ENCODE results near the gene NTPCR. TPM values are rescaled to one million over a fixed set of nuclear protein-coding genes. Genes with fewer than 3 reads are reported as not detected.

The NTPCR gene
- total RNA-seq, 1 donor from 2014 or later = 29.5 TPM

DNA sequence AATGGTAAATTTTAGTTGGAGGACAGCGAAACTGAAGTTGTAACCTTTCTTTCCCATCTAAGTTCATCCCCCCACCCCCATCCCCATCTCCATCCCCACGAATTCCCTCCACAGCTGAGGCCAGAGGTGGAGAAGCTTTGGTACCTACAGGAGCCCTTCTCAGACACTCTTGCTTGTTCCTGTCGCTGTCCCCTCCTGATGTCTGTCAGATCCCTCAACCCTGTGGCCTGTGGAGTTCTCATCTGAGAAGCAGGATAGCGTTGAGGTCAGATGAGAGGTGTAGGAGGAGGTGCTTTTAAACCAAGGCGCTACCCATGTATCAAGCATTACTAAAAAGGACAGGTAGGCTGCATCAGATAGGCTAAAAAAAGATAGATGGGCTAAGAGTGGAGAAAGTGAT lies 769 bp downstream of the NTPCR start:
- ATAC-seq (peak; percentile 16 to 37), DNase-seq (no peak)
- no peaks in the 10 kb centered on the region for H3K27me3 ChIP-seq (ENCODE audit: low read depth)
- H3K9me3 ChIP-seq = no peaks in the 10 kb centered on the region
- H3K4me1 ChIP-seq = peaks cover 14% of the 10 kb centered on the region
- intact Hi-C loops (cut with DNase I) = no loop called here
- H3K36me3 ChIP-seq = no peaks in the 10 kb centered on the region
- H3K4me3 ChIP-seq = peak overlapping the region; percentile 93
- TF ChIP-seq, protein P1, sequence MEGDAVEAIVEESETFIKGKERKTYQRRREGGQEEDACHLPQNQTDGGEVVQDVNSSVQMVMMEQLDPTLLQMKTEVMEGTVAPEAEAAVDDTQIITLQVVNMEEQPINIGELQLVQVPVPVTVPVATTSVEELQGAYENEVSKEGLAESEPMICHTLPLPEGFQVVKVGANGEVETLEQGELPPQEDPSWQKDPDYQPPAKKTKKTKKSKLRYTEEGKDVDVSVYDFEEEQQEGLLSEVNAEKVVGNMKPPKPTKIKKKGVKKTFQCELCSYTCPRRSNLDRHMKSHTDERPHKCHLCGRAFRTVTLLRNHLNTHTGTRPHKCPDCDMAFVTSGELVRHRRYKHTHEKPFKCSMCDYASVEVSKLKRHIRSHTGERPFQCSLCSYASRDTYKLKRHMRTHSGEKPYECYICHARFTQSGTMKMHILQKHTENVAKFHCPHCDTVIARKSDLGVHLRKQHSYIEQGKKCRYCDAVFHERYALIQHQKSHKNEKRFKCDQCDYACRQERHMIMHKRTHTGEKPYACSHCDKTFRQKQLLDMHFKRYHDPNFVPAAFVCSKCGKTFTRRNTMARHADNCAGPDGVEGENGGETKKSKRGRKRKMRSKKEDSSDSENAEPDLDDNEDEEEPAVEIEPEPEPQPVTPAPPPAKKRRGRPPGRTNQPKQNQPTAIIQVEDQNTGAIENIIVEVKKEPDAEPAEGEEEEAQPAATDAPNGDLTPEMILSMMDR (IDR thresholded peaks at IDR 0.05) = no peak
- H3K27ac ChIP-seq = peak overlapping the region; percentile 81

DNA sequence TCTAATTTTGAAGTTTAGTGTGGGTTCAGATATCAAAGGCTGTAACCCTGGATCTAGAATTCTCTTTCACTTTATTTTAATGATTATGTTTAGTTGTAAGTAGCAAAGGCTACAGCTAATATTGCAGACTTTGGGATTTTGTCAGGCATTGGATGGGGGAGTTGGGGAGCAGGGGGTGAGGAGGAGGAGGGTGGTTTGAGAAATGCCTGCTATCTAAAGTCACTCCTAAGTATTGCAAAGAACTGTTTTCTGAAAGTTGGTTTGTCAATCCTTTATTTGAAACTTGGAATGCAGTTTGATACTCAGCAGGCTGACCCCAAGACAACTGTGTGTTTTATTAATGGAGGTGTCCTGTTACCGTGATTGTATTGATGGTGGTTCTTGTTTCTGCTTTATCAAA lies 1.2 kb downstream of the NTPCR start:
- TF ChIP-seq, protein P1 (IDR thresholded peaks at IDR 0.05) = no peak
- intact Hi-C loops (cut with DNase I) = no loop called here
- H3K4me1 ChIP-seq = peaks cover 14% of the 10 kb centered on the region
- no peaks in the 10 kb centered on the region for H3K9me3 ChIP-seq
- H3K27me3 ChIP-seq (ENCODE audit: low read depth) = no peaks in the 10 kb centered on the region
- H3K27ac ChIP-seq = peak overlapping the region; percentile 81
- peaks cover 4% of the 10 kb centered on the region for H3K36me3 ChIP-seq
- H3K4me3 ChIP-seq = peak overlapping the region; percentile 93
- DNase-seq = no peak
- ATAC-seq = no peak

DNA sequence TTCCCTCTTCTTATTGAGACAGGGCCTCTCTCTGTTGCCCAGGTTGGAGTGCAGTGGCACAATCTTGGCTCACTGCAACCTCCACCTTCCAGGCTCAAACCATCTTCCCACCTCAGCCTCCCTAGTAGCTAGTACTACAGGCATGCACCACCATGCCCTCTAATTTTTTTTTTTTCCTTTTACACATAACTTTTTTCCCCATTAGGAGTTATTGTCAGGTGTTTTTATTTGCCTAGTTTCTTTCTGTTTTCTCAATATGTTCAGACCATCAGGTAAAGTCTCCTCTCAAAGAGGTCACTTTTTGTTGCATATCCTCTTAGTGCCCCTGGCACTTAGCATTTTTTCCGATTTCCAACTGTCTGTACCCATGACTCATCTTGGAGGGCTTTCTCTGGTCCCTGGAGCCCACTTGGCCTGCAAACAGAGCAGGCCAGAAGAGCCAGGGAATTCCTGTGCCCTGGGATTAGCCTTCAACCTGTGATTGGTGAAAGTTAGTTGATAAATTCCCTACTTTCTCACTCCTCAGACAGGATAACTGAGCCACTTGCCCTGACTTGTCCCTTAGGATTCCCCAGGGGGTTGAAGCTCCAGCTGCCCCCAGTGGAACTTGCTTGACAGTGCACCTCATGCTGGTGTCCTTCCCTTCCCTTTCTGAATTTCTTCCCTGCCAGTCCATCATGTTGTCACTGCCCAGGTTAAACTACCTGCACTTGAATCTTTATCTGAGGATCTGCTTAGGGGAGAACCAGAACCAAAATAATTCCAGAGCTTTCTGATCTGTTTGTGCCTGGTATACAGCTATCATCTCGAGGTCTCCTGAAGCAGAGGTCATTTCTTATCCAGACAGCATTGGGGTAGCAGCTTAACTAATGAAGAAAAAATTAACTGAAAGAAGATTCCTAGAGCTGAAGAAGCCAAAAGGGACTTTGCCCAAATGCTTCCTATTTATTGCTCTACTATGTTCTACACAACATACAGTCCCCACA lies 2.4 kb downstream of the NTPCR start:
- DNase-seq = no peak
- TF ChIP-seq, protein P1 (IDR thresholded peaks at IDR 0.05) = peak; percentile 60
- Histone ChIP-seq H3K4me3 (no peak overlapping the region), H3K36me3 (peaks cover 13% of the 10 kb centered on the region), H3K27ac (no peak overlapping the region), H3K9me3 (no peaks in the 10 kb centered on the region), H3K4me1 (peaks cover 14% of the 10 kb centered on the region), H3K27me3 (ENCODE audit: low read depth) (no peaks in the 10 kb centered on the region)
- intact Hi-C loops (cut with DNase I) = no loop called here
- ATAC-seq = peak in 1 of 2 donors; percentile 35

DNA sequence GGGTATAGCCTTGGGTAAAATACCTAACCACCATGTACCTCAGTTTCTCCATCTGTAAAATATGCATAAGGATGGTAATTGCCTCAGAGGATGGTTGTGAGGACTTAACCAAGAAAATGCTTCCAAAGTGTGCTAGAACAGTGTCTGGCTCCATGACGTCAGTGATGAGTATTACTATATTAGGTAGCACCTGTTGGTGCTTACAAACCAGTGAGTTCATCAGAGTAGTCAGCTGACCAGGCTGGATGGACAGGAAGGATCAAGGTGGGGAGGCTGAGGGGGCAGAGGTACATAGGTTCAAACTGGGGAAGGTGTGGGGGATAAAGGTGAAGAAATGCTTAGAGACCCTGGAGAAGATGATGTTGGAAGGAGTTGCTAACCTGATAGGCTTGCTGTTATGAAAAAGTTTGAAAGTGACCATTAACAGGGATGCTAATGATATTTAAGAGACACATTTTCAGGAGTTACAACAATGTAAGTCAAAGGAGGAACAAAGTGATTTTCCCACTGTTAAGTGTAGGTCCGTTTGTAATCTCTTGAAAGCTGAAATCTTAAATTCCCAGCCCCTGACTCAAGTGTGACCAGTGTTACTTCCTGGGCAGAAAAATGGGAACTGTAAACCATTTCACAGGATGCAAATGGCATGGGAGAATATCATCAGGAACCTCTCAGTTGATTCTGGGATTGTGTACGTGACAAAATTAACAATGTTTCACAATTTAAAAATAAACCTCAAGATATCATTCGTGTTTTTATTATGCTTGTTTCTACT lies 4.4 kb downstream of the NTPCR start:
- no peak for ATAC-seq
- intact Hi-C loops (cut with DNase I) = no loop called here
- H3K9me3 ChIP-seq = peaks cover 5% of the 10 kb centered on the region
- H3K36me3 ChIP-seq = peaks cover 30% of the 10 kb centered on the region
- TF ChIP-seq, protein P1 (IDR thresholded peaks at IDR 0.05) = no peak
- no peaks in the 10 kb centered on the region for H3K27me3 ChIP-seq (ENCODE audit: low read depth)
- no peak for DNase-seq
- H3K4me1 ChIP-seq = peaks cover 11% of the 10 kb centered on the region
- no peak overlapping the region for H3K4me3 ChIP-seq
- H3K27ac ChIP-seq = no peak overlapping the region

DNA sequence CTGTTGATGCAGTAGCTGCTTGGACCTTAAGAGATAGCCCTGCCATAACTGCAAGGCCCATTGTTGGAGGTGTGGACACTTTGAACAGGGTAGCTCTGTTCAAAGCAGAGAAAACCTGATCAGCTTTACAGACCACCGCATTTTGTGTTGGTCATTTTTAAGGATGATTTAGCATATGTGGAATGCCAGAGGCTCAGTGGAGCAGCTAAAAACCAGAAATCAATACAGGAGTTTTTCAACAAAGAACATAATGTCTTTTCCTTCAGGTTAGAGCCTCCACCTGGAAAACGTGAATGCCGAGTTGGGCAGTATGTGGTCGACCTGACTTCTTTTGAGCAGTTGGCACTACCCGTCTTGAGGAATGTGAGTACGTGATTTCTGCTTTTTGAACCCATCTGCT lies 5.7 kb downstream of the NTPCR start:
- TF ChIP-seq, protein P1 (IDR thresholded peaks at IDR 0.05) = no peak
- H3K36me3 ChIP-seq = peaks cover 32% of the 10 kb centered on the region
- intact Hi-C loops (cut with DNase I) = no loop called here

More for the DNA sequence above, 5.7 kb downstream of the NTPCR start:
- Histone ChIP-seq H3K4me1 (peaks cover 8% of the 10 kb centered on the region), H3K9me3 (peaks cover 5% of the 10 kb centered on the region), H3K27ac (no peak overlapping the region), H3K4me3 (no peak overlapping the region), H3K27me3 (ENCODE audit: low read depth) (no peaks in the 10 kb centered on the region)
- ATAC-seq (no peak), DNase-seq (no peak)
